ENCODE measurements around the gene PUM1. TPM values are rescaled to one million over a fixed set of nuclear protein-coding genes. Genes with fewer than 3 reads are reported as not detected.

Gene PUM1
- total and polyA plus RNA-seq, 2 of the 8 experiments (the other 6 are each of a cell fraction or from before 2014, with no cell fraction given) = 122 to 177 TPM

GRCh38 chr1:30899577-30900389 lies 165.7 kb downstream of the PUM1 start:
- H2AFZ ChIP-seq (ENCODE audit: low read length) = no peak overlapping the region
- no peak overlapping the region for H2BK120ac ChIP-seq (replicated peaks; ENCODE audit: low read depth, low read length)
- H3K56ac ChIP-seq (replicated peaks; ENCODE audit: insufficient read length, low read depth, low read length) = no peak overlapping the region
- H3K14ac ChIP-seq (ENCODE audit: insufficient read length) = no peak overlapping the region
- ChIA-PET POLR2A (ENCODE audit: partially characterized antibody) (interaction anchor here (1.0 kb wide), 1 partner anchor 13 kb away, joined by 3 read pairs; no protein-coding TSS in a partner anchor), CTCF (ENCODE audit: partially characterized antibody) (interaction anchor here (1.0 to 13.1 kb wide), 9 partner anchors 10 to 121 kb away, joined by 3 to 164 read pairs (median 4); no protein-coding TSS in a partner anchor)
- H4K5ac ChIP-seq (ENCODE audit: insufficient read length, low read depth, low read length) = no peak overlapping the region
- H2BK5ac ChIP-seq (ENCODE audit: low read depth, low read length) = no peak overlapping the region
- H2BK20ac ChIP-seq (ENCODE audit: low read length) = no peak overlapping the region
- H3K23me2 ChIP-seq (ENCODE audit: low read depth, low read length) = no peaks in the 10 kb centered on the region
- H3K4me2 ChIP-seq (ENCODE audit: insufficient read depth in 1 of 2, low read depth in 2 of 2, low read length in 2 of 2) = no peak overlapping the region
- 87% methylated on average over 13 of the region's 13 CpGs; no CpG with 5 or more reads in 1 of the 2 experiments for whole genome bisulfite sequencing, 2 experiments (ENCODE audit: extremely low coverage in 1 of 2, insufficient coverage in 1 of 2, insufficient read length in 1 of 2, insufficient replicate concordance in 2 of 2, low coverage in 1 of 2, low lambda C conversion rate in 2 of 2, missing lambda C conversion rate in 1 of 2)
- H3K4ac ChIP-seq (replicated peaks; ENCODE audit: insufficient read length, low read depth, low read length) = no peak overlapping the region
- no peak overlapping the region for H3K9ac ChIP-seq (replicated peaks in 1 of 4; ENCODE audit: extremely low read depth in 1 of 4, low read depth in 3 of 4, low read length in 3 of 4)
- H2BK12ac ChIP-seq (ENCODE audit: low read depth, low read length) = no peak overlapping the region
- peak overlapping the region; percentile 75; the same call in 1 of the 2 replicates for H2AK5ac ChIP-seq (ENCODE audit: low read depth, low read length)
- DNase-seq (ENCODE audit: low read depth in 1 of 2, low spot score in 2 of 2) = no peak
- H2BK15ac ChIP-seq (ENCODE audit: low read length) = no peak overlapping the region
- peaks cover 2 to 23% (median 13%) of the 10 kb centered on the region in 4 experiments for H3K4me1 ChIP-seq (replicated peaks in 1 of 4; ENCODE audit: control insufficient read depth in 3 of 4, insufficient read depth in 4 of 4, low read length in 3 of 4)
- 0 out of 4 replicates have a peak, but pooled peaks cover 0 to 3% of the 10 kb centered on the region in 2 experiments for H3K79me2 ChIP-seq (ENCODE audit: control insufficient read depth in 1 of 2, insufficient read depth in 2 of 2, low read length in 2 of 2)
- no peak overlapping the region for H3K27ac ChIP-seq (ENCODE audit: low read depth, low read length)
- no peak overlapping the region for H3K23ac ChIP-seq (ENCODE audit: insufficient read length)
- H3K9me3 ChIP-seq (ENCODE audit: insufficient read depth in 2 of 2, low read depth in 1 of 2, low read length in 1 of 2) = no peaks in the 10 kb centered on the region
- H3K36me3 ChIP-seq (ENCODE audit: control insufficient read depth in 2 of 4, insufficient read depth in 4 of 4, low read length in 3 of 4) = no peaks in the 10 kb centered on the region
- H3K4me3 ChIP-seq (ENCODE audit: extremely low read depth in 1 of 4, insufficient read depth in 2 of 4, low read depth in 3 of 4, low read length in 4 of 4) = no peak overlapping the region
- H4K91ac ChIP-seq (replicated peaks; ENCODE audit: insufficient read length, low read length) = no peak overlapping the region
- no peak for FAIRE-seq
- peaks cover 3 to 7% of the 10 kb centered on the region in 2 experiments for H4K20me1 ChIP-seq (replicated peaks in 1 of 2; ENCODE audit: control insufficient read depth in 1 of 2, insufficient read depth in 2 of 2, low read length in 2 of 2)
- no peak overlapping the region for H4K8ac ChIP-seq (ENCODE audit: extremely low read depth, insufficient read depth, low read length)
- H3K18ac ChIP-seq (ENCODE audit: extremely low read depth, low read length) = no peak overlapping the region
- no peaks in the 10 kb centered on the region for H3K27me3 ChIP-seq (replicated peaks in 1 of 4; ENCODE audit: control insufficient read depth in 3 of 4, extremely low read depth in 1 of 4, insufficient read depth in 3 of 4, low read length in 3 of 4)
- H3K79me1 ChIP-seq (ENCODE audit: low read depth, low read length) = peaks cover 4% of the 10 kb centered on the region
- TF ChIP-seq KDM1A (IDR thresholded peaks at IDR 0.05; ENCODE audit: borderline replicate concordance, low read length) = no peak
- TF ChIP-seq POLR2A (IDR thresholded peaks at IDR 0.05; ENCODE audit: control extremely low read depth in 1 of 2, low read depth in 2 of 2, low read length in 2 of 2) = no peak
- TF ChIP-seq CTCF (IDR thresholded peaks at IDR 0.05; ENCODE audit: control extremely low read depth in 1 of 3, insufficient read depth in 1 of 3, low read depth in 1 of 3, low read length in 3 of 3) = no peak
- TF ChIP-seq SRF (IDR thresholded peaks at IDR 0.05; ENCODE audit: low read depth, low read length) = no peak
- no peak for TF ChIP-seq RAD21 (IDR thresholded peaks at IDR 0.05 in 1 of 2, conservative IDR thresholded peaks at IDR 0.05 in 1 of 2; ENCODE audit: low read depth in 2 of 2, low read length in 2 of 2)
- no peak for TF ChIP-seq SP2 (IDR thresholded peaks at IDR 0.05; ENCODE audit: low read length)
- TF ChIP-seq CTBP2 (IDR thresholded peaks at IDR 0.05; ENCODE audit: borderline replicate concordance, insufficient read depth, insufficient read length, low read length) = no peak
- no peak for TF ChIP-seq RFX5 (IDR thresholded peaks at IDR 0.05; ENCODE audit: borderline replicate concordance, low read depth, low read length)
- TF ChIP-seq SAP30 (IDR thresholded peaks at IDR 0.05; ENCODE audit: insufficient read depth, insufficient replicate concordance, low read length) = no peak

Data from H1 (cell line).